AG09319 (cell line): ENCODE results near the gene SMIM30.

Experiments
- DNase-seq: peaks from one replicate; pipeline ENCODE4 v3.0.0-alpha.2; 2010; ENCODE audit warnings: low read depth; ENCODE audit errors: extremely low read depth
- CTCF ChIP-seq: IDR thresholded peaks from 2 replicates; pipeline ENCODE4 v1.5.1; 2011; ENCODE audit warnings: low read depth, mild to moderate bottlenecking, inconsistent platforms, low read length, moderate library complexity

Gene SMIM30

GRCh38 chr7:113086431-113086888 lies 31.9 kb downstream of the SMIM30 start, which contains the start of gene GPR85:
Gene GPR85, minus strand, starts transcription at chr7:113086827. Its CDS starts 2,106 bp downstream, at chr7:113084721.
- peak; percentile 30 for DNase-seq
- no peak for TF ChIP-seq CTCF

- TF ChIP-seq CTCF: no peak
- no peak for DNase-seq
These were observed 32.5 kb downstream of the SMIM30 start for GRCh38 chr7:113085781-113086390.

- no peak for TF ChIP-seq CTCF
- no peak for DNase-seq
These were observed 33.7 kb downstream of the SMIM30 start for GRCh38 chr7:113084496-113085172.

GRCh38 chr7:113083816-113084495 lies 34.4 kb downstream of the SMIM30 start:
- DNase-seq: no peak
- no peak for TF ChIP-seq CTCF

GRCh38 chr7:113083132-113083815 lies 35.1 kb downstream of the SMIM30 start:
- DNase-seq: no peak
- no peak for TF ChIP-seq CTCF

GRCh38 chr7:113078331-113078730 lies 40.0 kb downstream of the SMIM30 start:
- TF ChIP-seq CTCF: no peak

More at GRCh38 chr7:113078331-113078730, 40.0 kb downstream of the SMIM30 start:
- DNase-seq: no peak
